ENCODE data around the gene PRSS8.

Gene PRSS8

GRCh38 chr16:31128711-31129567 is 6.6 kb downstream of the PRSS8 start:
- no peak for DNase-seq (ENCODE audit: low read depth, low spot score)

DNA sequence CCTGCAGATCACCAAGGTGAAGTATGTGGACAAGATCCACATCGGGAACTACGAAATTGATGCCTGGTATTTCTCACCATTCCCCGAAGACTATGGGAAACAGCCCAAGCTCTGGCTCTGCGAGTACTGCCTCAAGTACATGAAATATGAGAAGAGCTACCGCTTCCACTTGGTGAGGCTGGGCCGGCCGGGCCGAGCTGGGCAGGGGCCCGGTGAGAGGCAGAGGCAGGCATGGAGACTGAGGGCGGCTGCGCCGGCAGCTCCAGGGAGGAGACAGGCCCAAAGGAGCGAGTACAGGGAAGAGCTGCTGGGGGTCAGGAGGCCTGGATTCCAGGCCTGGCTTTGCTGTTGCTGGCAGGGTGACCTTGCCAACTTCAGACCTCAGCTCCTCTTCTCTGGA is 8.3 kb downstream of the PRSS8 start:
- DNase-seq (ENCODE audit: low read depth, low spot score): no peak

- DNase-seq (ENCODE audit: low read depth, low spot score): no peak
Observed at GRCh38 chr16:31125844-31126243, 9.7 kb downstream of the PRSS8 start.

DNA sequence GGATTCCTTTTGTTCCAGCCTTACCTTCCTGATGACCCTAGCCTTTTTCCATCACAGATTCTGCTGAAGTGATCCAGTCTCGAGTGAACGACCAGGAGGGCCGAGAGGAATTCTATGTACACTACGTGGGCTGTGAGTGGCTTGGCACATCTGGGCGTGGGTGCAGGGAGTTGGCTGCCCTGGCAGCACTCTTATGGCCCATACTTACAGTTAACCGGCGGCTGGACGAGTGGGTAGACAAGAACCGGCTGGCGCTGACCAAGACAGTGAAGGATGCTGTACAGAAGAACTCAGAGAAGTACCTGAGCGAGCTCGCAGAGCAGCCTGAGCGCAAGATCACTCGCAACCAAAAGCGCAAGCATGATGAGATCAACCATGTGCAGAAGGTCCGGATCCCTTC is 15.4 kb downstream of the PRSS8 start:
- DNase-seq (ENCODE audit: low read depth, low spot score): no peak

- no peak for DNase-seq (ENCODE audit: low read depth, low spot score)
Observed at GRCh38 chr16:31118223-31119155, 17.0 kb downstream of the PRSS8 start.

DNA sequence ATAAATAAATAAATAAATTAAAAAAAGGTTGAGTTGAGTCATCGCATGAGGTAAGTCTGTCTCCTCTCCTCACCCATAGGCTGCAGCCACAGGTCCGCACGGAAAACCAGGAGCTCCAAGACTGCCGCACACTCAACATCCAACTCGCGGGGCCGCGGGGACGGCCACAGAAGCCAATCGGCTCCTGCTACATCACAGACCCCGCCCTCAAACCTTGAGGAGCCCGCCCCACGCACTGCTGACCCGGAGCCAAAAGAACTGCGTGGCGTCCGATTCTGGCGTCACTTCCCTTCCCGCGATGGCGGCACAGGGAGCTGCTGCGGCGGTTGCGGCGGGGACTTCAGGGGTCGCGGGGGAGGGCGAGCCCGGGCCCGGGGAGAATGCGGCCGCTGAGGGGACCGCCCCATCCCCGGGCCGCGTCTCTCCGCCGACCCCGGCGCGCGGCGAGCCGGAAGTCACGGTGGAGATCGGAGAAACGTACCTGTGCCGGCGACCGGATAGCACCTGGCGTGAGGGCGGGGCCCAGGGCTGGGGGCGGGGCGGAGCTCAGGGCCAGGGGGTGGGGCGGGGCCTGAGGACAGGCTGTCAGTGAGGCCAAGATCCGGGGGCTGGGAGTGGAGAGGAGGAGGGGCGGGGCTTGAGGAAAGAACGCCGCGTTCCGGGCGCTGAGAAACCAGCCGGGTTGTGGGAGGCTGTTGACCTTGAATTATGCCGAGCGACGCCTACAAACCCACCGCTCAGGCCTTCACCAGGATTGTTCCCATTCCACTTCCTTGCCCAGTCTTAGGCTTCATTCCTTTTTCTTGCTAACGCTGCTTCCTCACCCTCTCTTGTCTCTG is 17.9 kb downstream of the PRSS8 start, which contains the start of gene KAT8:
Gene KAT8 (plus strand): TSS at position 281 of the 839 bp plus-strand sequence. CDS start 18 bp downstream, at position 299.
- peak; percentile 95 for DNase-seq (ENCODE audit: low read depth, low spot score)

DNA sequence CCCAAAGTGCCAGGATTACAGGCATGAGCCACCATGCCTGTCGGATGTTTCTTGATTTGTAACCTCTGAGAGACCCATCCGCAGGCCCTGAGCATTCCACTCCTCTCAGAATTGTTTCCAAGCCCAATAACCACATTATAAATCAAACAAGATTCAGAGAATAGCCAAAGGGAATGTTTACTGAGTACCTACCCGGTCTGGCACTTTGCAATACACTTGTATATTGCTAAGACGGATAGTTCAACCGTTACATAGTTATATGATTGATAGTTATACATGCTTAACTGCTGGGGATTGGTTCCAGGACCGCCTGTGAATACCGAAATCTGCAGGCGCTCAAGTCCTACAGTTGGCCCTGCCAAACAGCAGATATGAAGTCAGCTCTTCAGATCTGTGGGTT is 21.1 kb downstream of the PRSS8 start:
- DNase-seq (ENCODE audit: low read depth, low spot score): no peak

DNA sequence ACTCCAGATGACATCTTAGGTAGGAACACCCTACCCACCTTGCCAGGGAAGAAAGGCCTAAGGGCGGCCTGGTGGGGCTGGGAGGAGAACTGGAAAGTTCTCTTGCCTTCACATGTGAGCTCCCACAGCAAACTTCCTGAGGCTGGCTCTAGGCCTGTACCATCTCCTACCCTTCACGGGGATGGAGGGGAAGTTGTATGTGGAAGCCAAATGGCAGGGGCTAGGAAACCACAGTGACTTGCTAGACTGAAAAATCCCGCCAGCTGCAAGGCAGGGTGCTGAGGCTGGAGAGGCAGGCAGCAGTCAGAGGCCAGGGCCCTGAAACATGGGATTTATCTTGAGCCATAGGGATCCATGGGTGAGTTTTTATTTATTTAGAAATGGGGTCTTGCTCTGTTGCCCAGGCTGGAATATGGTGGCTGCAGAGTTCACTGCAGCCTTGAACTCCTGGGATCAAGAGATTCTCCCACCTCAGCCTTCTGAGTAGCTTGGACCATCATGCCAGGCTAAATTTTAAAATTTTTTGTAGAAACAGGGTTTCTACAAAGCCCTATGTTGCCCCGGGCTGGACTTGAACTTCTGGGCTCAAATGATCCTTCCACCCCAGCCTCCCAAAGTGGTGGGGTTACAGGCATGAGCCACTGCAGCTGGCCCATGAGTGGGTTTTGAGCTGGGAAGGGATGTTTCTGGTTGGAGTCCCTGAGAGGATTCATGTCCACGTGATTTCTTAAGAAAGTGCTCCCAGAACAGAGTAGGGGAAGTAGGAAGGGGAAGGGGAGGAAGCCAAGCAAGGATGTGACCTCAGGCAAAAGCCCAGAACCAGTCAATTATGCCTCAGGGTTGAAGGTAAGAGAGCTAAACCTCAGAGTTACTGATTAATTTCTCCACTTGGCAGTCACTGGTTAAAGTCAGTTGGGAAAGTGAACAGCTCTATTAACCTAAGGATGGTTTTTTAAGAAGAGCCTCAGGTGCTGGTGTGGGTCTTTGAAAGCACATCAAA is 22.1 kb downstream of the PRSS8 start:
- DNase-seq (ENCODE audit: low read depth, low spot score): no peak

DNA sequence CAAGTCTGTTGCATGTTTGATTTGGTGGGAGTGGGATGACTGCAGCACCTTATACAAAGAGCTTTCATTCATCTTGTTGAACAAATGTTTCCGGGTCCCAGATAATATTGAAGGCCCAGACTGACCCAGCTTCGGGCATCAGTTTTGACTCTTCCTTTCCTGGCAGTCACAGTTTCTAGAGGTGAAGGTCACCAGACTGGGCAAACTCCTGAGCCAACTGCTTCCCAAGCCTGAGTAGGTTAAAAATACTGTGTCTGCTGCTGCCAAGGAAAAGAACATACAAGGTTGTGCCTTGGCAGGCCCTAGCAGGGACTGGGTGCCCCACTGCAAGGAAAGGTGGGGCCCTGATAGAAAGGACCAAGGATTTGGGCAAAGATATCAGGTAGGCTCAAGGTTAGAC is 22.8 kb downstream of the PRSS8 start:
- DNase-seq (ENCODE audit: low read depth, low spot score): no peak

- DNase-seq (ENCODE audit: low read depth, low spot score): no peak
Observed at GRCh38 chr16:31111881-31112466, 23.6 kb downstream of the PRSS8 start.

GRCh38 chr16:31110106-31111034 is 25.2 kb downstream of the PRSS8 start:
- no peak for DNase-seq (ENCODE audit: low read depth, low spot score)

- no peak for DNase-seq (ENCODE audit: low read depth, low spot score)
Observed at GRCh38 chr16:31109622-31110021, 25.9 kb downstream of the PRSS8 start.

DNA sequence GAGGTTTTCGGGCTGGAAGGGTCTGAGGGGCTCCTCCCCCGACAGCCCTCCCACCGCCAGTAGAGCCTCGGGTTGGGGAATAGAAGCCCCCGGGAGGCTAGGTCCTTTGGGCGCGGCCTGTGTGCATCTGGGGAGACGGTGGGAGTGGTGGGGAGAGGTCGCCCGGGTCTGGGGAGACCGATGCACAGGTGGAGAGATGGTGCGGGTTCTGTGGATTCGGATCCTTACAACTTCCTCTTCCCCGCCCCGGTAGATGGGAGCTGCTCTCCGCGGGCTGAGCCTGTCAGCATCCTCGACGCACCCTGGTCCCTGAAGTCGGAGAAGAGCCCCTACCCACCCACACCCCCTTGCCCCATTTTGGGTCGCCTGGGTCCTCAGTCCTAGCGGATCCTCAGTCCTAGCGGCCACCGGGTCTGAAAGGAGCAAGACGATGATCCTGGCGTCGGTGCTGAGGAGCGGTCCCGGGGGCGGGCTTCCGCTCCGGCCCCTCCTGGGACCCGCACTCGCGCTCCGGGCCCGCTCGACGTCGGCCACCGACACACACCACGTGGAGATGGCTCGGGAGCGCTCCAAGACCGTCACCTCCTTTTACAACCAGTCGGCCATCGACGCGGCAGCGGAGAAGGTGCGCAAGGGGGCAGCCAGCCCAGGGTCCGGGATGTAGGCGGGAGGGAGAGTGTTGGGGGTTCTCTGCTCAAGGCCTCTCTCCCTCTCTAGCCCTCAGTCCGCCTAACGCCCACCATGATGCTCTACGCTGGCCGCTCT is 26.6 kb downstream of the PRSS8 start:
- no peak for DNase-seq (ENCODE audit: low read depth, low spot score)

DNA sequence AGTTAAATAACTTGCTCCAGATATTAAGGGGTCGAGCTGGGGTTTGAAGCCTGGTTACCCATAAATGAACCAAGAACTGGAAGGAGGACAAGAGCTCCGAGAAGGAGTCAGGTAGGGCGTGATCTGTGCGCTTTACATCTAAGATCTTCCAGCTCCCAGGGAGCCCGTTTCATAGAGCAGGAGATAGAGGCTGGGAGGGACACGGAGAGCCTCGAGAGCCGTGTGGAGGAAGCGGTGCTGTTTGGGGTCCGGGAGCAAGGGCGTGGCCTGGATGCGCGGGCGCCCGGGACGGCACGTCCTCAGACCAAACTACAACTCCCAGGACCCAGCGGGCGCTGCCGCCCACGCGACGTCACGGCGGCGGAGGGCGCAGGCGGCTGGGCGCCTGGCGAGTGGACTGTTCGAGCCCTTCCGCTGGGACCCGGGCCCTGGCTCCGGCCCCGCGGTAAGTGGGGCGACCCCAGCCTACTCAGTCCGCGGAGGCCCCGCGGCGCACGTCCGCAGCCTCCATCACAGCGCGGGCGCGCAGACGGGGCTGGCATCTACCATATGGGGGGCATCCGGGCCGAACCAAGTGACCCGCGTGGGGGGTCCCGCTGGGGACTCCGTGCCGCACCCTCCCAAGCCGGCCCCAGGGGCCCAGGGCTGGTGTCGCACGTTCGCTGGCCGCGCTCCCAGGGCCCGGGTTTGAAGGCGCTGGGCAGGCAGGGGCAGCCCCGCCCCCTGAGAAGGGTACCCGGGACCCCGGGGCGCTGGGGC is 27.3 kb downstream of the PRSS8 start, which contains the start of gene BCKDK:
Gene BCKDK (plus strand): TSS at position 352 of the 759 bp plus-strand sequence. CDS start 838 bp downstream, outside the sequence.
- no peak for DNase-seq (ENCODE audit: low read depth, low spot score)

GRCh38 chr16:31107465-31107867 is 28.1 kb downstream of the PRSS8 start:
- no peak for DNase-seq (ENCODE audit: low read depth, low spot score)

- no peak for DNase-seq (ENCODE audit: low read depth, low spot score)
Observed at GRCh38 chr16:31106509-31107464, 28.7 kb downstream of the PRSS8 start.
